Adrenal gland (tissue), 12 donors: ENCODE measurements around the gene DNASE1L2. TPM values are rescaled to one million over a fixed set of nuclear protein-coding genes. Genes with fewer than 3 reads are reported as not detected.

ENCODE experiments used
- DNase-seq, 7 donors: peaks; one replicate each; pipeline ENCODE4 v3.0.0-alpha.2; 2019 to 2020
- H3K27ac ChIP-seq, 5 donors: fragments of 200-600 bp; sonication (generic) in 4 of 5; 1 replicate in 3 of 5; 2 replicates in 2 of 5; pipeline versions ENCODE4 v1.5.1 to v1.8.0; 2016 to 2020; ENCODE audit warnings: mild to moderate bottlenecking in 1 of 5
- H3K27me3 ChIP-seq: fragments of 200-600 bp; 2 replicates; pipeline ENCODE4 v1.8.0; 2021
- H3K36me3 ChIP-seq, 2 donors: fragments of 200-600 bp; replicated peaks in 1 of 2; 1 replicate in 1 of 2; 2 replicates in 1 of 2; pipeline versions ENCODE4 v1.5.1 to v1.8.0; 2018 to 2022
- H3K4me1 ChIP-seq, 2 donors: fragments of 200-600 bp; replicated peaks in 1 of 2; 1 replicate in 1 of 2; 2 replicates in 1 of 2; pipeline versions ENCODE4 v1.5.1 to v1.8.0; 2018 to 2021
- H3K4me3 ChIP-seq, 4 donors: fragments of 200-600 bp; sonication (generic) in 3 of 4; one replicate each; pipeline ENCODE4 v1.5.1; 2016 to 2018
- H3K9me3 ChIP-seq, 3 donors: fragments of 200-600 bp; sonication (generic) in 1 of 3; replicated peaks in 1 of 3; 1 replicate in 2 of 3; 2 replicates in 1 of 3; pipeline versions ENCODE4 v1.5.1 to v1.8.0; 2016 to 2021
- POLR2A ChIP-seq, 2 donors: fragments of 450-650 bp; IDR thresholded peaks; one replicate each; pipeline ENCODE4 v1.6.1; 2017; ENCODE audit warnings: antibody characterized with exemption in 2 of 2, mild to moderate bottlenecking in 2 of 2, moderate library complexity in 1 of 2
- WGBS, 4 donors: extraction: QIAGEN DNeasy Blood & Tissue Kit in 2 of 4; methylation state at CpG; one replicate each; pipeline versions ENCODE4 v1.1.5 to v1.1.7; 2013 to 2017; 5-methylcytosine and 5-hydroxymethylcytosine counted together
- intact Hi-C, 2 donors: fragments of 100-400 bp; cut with DNase I; formaldehyde crosslinking; loops; one replicate each; pipeline versions ENCODE4 v1.14.1 to v1.15.0; 2022 to 2023
- polyA plus RNA-seq, 3 donors: library from polyadenylated mRNA; stranded (reverse); fragments of 200-250 nt in 2 of 3; fragments of 350-450 nt in 1 of 3; fragmentation: Illumina TruSeq in 1 of 3; extraction: RNeasy Lipid Tissue Mini Kit (QIAGEN cat#74804) in 1 of 3; gene quantifications; one replicate each; pipeline ENCODE4 v1.2.3, GENCODE V29; 2013 to 2014
- total RNA-seq, 9 donors: library from RNA; depleted of rRNA in 4 of 9; stranded (reverse); fragments of >200 nt in 4 of 9; fragments of 120-200 nt in 1 of 9; fragmentation: NEBNext Ultra II Directional in 1 of 9; extraction: Animal tissue kit (Norgen Biotek cat#: 25700) in 1 of 9; gene quantifications; one replicate each; pipeline versions ENCODE4 v1.1.0 to v1.2.4, GENCODE V29; 2013 to 2023
- TF ChIP-seq, protein P1 (sequence below), 6 experiments: fragments of 450-650 bp in 4 of 6; fragments of 200-600 bp in 2 of 6; sonication (generic) in 1 of 6; IDR thresholded peaks; 1 replicate in 5 of 6; 2 replicates in 1 of 6; pipeline versions ENCODE4 v1.5.1 to v1.8.0; 2016 to 2021; ENCODE audit warnings: antibody characterized with exemption in 6 of 6, mild to moderate bottlenecking in 2 of 6, moderate library complexity in 1 of 6
- donor health status: healthy with polysubstance abuse.
- donor health status: Bipolar disorder and iron deficiency.
- donor health status: DM: yes; HTN: yes; CAD: no.
- donor health status: DM: no; HTN: no; CAD: no.
- donor health status: DM: no; HTN: no; CAD: no.
- donor health status: DM: yes; HTN: yes; CAD: no.

The DNASE1L2 gene
- total and polyA plus RNA-seq, 12 donors, result 0.25 to 6.0 (median 0.89) TPM; not detected in 2

- 79 to 85% (median 84%) methylated on average over 11 to 29 of the region's 29 CpGs; no CpG with 5 or more reads in 1 of the 4 donors for WGBS, 4 donors
- intact Hi-C loops, result no loop called here
These were observed 26.8 kb upstream of the DNASE1L2 start for GRCh38 chr16:2209258-2210008.

DNA sequence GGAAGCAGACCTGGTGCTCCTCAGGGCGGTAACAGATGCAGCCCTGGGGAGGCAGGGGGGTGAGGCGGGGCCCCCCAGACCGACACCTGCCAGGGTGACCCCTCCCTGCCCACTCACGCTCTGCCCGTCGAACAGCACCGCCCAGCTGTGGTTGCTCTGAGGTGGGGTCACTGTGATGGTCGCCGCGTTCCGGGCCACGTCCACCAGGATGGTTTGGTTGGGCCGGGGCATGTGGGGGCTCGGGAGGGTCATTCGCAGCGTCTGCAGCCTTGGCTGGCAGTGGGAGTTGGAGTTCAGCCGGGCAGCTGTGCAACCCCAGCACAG, 26.3 kb upstream of the DNASE1L2 start:
- H3K27ac ChIP-seq, result no peak overlapping the region
- no peak for TF ChIP-seq POLR2A (IDR thresholded peaks at IDR 0.05)
- TF ChIP-seq, protein P1, sequence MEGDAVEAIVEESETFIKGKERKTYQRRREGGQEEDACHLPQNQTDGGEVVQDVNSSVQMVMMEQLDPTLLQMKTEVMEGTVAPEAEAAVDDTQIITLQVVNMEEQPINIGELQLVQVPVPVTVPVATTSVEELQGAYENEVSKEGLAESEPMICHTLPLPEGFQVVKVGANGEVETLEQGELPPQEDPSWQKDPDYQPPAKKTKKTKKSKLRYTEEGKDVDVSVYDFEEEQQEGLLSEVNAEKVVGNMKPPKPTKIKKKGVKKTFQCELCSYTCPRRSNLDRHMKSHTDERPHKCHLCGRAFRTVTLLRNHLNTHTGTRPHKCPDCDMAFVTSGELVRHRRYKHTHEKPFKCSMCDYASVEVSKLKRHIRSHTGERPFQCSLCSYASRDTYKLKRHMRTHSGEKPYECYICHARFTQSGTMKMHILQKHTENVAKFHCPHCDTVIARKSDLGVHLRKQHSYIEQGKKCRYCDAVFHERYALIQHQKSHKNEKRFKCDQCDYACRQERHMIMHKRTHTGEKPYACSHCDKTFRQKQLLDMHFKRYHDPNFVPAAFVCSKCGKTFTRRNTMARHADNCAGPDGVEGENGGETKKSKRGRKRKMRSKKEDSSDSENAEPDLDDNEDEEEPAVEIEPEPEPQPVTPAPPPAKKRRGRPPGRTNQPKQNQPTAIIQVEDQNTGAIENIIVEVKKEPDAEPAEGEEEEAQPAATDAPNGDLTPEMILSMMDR (IDR thresholded peaks at IDR 0.05), result no peak
- no peak overlapping the region for H3K4me3 ChIP-seq
- peaks cover 0 to 35% of the 10 kb centered on the region in 2 donors for H3K36me3 ChIP-seq
- H3K4me1 ChIP-seq, result peaks cover 24 to 40% of the 10 kb centered on the region in 2 donors
- intact Hi-C loops, result no loop called here
- 85 to 95% (median 93%) methylated on average over 12 to 17 of the region's 17 CpGs for WGBS, 4 donors
- H3K9me3 ChIP-seq, result no peaks in the 10 kb centered on the region
- DNase-seq, result no peak
- H3K27me3 ChIP-seq, result no peaks in the 10 kb centered on the region

More at GRCh38 chr16:2209258-2210008, 26.8 kb upstream of the DNASE1L2 start:
- H3K9me3 ChIP-seq, result no peaks in the 10 kb centered on the region
- H3K4me3 ChIP-seq, result no peak overlapping the region
- peaks cover 0 to 35% of the 10 kb centered on the region in 2 donors for H3K36me3 ChIP-seq
- H3K27ac ChIP-seq, result no peak overlapping the region
- H3K4me1 ChIP-seq, result peaks cover 28 to 44% of the 10 kb centered on the region in 2 donors
- H3K27me3 ChIP-seq, result no peaks in the 10 kb centered on the region
- TF ChIP-seq, protein P1 (IDR thresholded peaks at IDR 0.05), result no peak
- no peak for TF ChIP-seq POLR2A (IDR thresholded peaks at IDR 0.05)
- DNase-seq, result no peak

DNA sequence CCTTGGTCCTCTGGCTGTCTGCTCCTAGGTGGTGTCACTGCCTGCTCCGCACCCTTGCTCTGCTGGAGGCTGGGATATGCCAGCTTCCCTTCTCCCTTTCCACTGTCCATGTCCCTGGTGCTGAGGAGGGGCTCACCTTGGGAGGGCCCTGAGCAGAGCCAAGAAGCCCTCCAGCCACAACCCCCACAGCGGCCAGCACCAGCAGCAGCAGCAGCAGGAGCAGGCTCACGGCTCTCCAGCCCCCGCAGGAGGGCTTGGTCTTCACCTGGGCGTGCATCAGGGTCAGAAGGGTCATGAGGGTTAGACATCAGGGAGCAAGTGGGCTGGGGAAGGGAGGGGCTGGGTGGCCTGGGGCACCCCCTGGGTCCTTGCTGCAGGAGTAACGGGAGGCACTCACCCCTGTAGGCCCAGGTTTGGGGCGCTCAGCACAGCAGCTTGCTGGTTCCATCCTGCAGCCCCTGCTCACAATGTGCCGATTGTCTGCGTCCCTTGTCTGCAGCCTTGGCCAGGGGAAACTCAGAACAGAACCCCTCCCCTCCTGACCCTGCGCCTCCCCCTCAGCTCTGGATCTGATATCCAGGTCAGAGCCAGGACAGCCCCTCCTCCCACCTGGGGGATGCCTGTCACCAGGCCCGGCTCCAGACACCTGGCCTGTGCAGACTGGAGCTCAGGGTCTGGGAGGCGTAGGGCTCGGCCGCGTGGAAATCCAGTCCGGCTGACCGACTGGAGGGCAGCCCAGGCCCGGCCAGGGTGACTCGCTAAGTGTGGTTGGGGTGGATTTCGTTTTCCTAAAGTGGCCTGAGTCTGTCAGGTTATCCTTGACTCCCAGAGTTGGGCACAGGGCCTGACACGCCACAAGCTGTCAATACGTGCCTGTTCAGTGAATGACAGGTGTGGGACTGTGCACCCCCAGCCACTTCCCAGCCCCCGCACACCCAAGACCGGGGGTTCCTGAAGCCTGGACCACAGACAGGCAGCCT, 25.6 kb upstream of the DNASE1L2 start, which contains the start of gene BRICD5:
TSS of gene BRICD5 (minus strand) at position 478 of the 980 bp plus-strand sequence. CDS start at position 448, 30 bp downstream.
- WGBS, 4 donors, result 38 to 85% (median 69%) methylated on average over 5 to 24 of the region's 24 CpGs
- intact Hi-C loops, result no loop called here
- H3K4me3 ChIP-seq, result no peak within 1 kb of the TSS
- no peaks in the 10 kb centered on the region for H3K27me3 ChIP-seq
- H3K36me3 ChIP-seq, result peaks cover 0 to 35% of the 10 kb centered on the region in 2 donors
- TF ChIP-seq, protein P1 (IDR thresholded peaks at IDR 0.05), result no peak
- no peak for TF ChIP-seq POLR2A (IDR thresholded peaks at IDR 0.05)
- H3K27ac ChIP-seq, result peak within 1 kb of the TSS in 2 of 5 donors; percentile 42 to 72
- DNase-seq, result no peak
- peaks cover 24 to 40% of the 10 kb centered on the region in 2 donors for H3K4me1 ChIP-seq
- H3K9me3 ChIP-seq, result no peaks in the 10 kb centered on the region

- no peak overlapping the region for H3K4me3 ChIP-seq
- DNase-seq, result peak in 4 of 7 donors; percentile 52 to 70 (median 60)
- H3K9me3 ChIP-seq, result no peaks in the 10 kb centered on the region
- peak overlapping the region in 4 of 5 donors; percentile 36 to 72 (median 50) for H3K27ac ChIP-seq
- TF ChIP-seq, protein P1 (IDR thresholded peaks at IDR 0.05), result no peak
- peak in 1 of 2 donors; percentile 7 for TF ChIP-seq POLR2A (IDR thresholded peaks at IDR 0.05)
- intact Hi-C loops, result no loop called here
- 43 to 67% (median 64%) methylated on average over 4 to 11 of the region's 11 CpGs for WGBS, 4 donors
- peaks cover 24 to 28% of the 10 kb centered on the region in 2 donors for H3K4me1 ChIP-seq
- H3K36me3 ChIP-seq, result peaks cover 0 to 33% of the 10 kb centered on the region in 2 donors
- H3K27me3 ChIP-seq, result no peaks in the 10 kb centered on the region
These were observed 24.3 kb upstream of the DNASE1L2 start for GRCh38 chr16:2211923-2212347.
